HG03095 (cell line): ENCODE data around the gene DCANP1.

Experiments
- ATAC-seq: cut with Tn5 transposase; IDR thresholded peaks from one replicate; pipeline ENCODE4 v1.9.1; 2021; ENCODE audit warnings: moderate library complexity; ENCODE audit not compliant: unreplicated experiment

The DCANP1 gene

DNA sequence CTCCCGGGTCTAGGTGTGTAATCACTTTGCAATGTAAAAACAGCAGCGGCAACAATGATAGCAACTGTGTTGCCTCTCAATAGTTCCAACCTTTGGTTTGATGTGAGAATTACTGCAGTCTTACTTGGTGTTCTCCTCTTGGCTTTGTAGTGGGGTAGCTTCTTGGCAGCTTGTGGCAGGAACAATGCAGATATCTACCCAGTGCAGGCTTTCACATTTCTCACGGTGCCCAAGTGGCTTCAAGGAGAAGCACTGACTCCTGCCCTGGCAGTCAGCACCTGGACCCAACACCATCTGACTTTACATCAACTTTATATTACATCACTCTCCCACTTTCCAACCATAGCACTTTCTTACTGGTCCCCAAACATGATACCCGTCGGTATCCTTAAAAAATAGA, 33.4 kb upstream of the DCANP1 start:
- ATAC-seq: no peak

DNA sequence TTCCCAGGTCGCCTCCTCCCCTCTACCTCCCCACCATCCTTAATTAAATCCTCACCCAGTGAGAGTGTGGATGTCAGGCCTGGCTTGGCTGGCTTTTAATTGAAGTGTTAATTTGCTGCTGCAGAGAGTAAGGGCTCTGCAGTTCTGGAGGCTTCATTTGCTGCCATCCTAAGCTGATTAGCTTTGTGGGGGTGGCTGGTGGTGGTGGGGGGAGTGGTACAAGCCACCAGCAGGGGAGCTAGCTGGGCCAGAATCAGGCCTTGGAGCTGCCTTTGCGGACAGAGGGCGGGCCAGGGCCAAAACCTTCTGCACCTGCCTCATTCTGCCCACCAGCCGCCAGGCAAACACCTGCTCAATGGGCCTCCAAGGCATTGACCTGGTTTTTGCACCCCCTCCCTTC, 31.8 kb upstream of the DCANP1 start:
- no peak for ATAC-seq

DNA sequence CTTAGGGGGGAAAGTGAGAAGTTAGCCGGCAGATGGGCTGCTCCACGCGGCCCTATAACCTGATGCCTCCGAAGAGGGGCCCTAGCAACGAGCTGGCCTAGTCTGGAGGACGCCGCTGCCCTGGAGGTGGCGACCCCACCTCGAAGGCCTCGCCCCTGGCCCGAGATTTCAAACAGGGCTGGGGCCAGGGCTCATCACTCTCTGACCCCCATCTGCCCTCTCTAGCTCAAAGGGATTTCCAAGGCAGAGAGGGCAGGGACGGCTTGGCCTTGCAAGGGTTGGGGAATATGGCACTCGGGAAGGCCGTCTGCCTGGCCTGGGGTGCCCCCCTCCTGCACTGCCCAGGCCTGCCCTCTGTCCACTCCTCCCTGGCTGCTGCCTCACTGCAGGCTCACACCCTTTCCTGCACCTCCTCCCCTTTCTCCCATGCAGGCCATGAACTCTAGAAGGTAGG, 30.5 kb upstream of the DCANP1 start:
- ATAC-seq: no peak

DNA sequence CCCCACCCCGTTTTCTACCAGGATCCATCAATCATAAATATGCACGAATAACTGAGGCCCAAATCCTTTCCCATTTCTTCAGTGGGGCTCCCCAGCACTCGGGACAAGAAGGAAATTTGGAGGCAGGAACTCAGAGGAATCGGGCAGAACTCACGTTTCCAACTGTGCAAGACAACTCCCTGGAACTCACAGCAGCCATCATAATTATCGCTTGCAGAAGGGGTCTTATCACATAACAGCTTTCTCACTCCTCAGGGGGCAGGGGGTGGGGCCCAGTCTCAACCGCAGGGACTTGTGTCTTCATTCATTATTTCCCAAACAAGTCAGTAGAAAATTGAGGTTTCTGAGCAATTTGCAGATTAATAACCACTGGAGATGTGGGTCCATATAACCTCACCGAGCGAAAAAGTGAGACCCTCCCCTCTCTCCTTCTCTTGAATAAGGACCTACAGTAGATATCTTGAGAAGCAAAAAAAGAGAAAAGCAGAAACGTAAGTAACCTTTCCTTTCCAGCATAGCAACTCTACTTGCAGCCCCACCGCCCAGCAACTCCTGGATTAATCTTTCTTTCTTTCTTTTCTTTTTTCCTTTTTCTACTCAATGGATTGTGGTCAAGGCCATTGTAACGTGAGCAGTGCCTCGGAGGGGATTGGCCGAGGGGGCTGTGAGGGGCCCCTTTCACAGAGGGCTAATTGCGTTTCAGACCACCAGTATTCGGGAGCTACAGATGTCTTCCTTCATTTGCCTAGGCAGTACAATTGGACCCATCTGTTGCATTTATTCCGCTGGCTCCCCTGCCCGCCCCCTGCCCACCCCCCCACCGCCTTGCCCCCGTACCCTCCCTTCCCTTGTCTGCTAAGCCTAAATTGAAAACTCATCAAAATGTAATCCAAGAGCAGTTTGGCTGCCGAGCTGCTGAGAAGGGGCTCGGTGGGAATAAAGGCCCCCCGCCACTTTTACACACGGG, 29.8 kb upstream of the DCANP1 start:
- ATAC-seq: no peak

DNA sequence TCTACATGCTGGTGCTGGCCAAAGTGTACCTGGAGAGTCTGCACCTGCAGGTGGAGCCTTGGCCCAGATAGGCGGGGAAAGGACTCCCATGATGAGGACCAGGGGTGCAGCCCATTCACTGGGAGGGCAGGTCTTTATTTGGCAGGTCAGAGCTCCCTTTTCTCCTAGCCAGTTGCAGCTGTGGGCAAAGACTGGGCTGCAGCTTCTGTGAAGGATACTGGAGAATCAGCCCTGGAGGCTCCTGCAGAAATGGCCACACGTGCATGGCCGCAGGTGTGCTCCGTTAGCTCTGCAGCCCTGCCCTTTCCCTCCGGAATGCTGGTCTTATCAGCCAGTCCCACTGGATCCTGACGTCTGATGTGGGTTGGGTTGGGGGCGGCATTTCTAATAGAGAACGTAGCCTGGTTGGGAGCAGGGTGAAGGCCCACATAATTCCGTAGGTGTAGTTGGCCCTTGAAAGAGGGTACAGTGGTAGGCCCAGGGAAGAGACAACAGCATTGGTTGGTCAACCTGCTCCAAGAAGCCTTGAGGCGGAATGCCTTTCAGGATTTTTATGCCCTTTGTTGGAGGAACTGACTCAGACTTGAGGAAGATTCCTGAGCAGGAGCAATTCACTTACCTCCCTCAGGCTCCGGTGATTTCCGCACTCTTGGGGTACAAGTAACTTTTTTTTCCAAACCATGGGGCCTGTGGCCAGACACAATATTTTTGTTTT, 27.0 kb upstream of the DCANP1 start:
- no peak for ATAC-seq

DNA sequence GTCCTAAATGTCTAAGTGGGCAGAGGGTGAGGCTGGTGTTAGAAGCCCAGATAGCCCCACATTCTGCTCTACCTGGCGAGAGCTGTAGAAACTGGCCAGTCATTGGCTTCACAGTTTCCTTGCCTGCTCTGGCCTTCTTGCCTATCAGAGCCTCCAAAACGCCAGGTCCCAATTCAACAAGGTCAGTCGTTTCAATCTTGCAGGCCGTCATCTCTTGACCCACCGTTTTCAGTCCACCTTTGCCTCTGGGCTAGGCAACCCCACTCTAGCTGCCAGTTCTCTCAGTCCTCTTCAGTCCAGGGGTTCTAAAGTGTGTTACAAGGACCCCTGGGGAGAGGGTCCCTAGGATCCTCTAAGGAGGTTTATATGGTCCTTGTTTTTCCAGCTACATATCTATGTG, 25.0 kb upstream of the DCANP1 start:
- ATAC-seq: no peak

DNA sequence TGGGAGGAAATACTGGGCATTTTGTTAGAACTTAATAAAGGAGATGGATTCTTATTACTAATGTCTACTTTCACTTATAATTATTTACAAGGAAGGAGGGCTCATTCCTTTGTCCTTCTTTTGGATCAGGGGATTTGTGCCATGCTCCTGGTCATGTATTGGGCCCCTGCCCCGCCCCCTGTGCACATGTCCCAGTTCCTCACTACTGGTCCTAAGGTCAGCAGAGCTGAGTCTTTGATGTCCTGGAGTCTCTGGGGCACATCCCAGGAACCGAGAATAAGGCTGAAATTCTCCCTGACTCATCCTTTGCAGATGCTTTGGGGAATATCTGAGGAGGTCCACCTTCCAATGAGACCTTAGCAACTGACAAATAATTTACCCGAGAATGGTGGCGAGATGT, 24.6 kb upstream of the DCANP1 start:
- no peak for ATAC-seq

DNA sequence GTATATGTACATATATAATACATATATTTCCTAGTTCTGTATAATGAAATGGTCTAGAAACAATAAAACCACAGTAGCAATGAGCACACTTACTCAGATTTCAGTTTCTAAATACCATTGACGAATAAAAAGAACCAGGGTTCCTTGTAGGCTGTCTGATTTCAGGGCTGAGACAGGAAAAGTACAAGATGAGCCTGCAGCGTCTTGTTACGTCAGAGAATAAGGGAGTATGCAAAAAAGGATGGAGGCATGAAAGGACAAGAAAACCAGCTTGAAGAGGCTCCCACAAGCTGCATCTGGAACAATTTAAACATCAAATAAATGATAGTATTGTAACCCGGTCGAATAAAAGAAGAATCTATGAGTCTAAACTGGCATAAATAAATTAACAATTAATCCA, 22.8 kb upstream of the DCANP1 start:
- ATAC-seq: no peak

DNA sequence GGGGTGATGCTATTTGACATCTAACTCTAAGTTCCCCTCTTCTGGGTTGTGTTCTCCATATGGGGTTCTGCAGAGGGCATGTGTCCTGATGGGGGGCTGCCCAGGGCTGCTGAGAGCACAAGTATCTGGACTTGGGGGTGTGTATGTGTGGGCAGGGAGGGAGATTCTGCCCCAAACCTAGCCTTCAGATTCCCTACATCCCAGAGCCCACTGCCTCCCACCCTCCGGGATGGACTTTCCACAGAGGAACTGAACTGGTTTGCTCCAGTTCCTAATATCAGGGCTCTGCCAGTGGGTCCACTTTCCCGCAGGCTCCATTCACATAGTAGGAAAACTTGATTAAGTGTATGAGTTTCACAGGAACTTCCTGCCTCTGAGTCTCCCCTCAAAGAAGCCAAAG, 21.4 kb upstream of the DCANP1 start:
- no peak for ATAC-seq

DNA sequence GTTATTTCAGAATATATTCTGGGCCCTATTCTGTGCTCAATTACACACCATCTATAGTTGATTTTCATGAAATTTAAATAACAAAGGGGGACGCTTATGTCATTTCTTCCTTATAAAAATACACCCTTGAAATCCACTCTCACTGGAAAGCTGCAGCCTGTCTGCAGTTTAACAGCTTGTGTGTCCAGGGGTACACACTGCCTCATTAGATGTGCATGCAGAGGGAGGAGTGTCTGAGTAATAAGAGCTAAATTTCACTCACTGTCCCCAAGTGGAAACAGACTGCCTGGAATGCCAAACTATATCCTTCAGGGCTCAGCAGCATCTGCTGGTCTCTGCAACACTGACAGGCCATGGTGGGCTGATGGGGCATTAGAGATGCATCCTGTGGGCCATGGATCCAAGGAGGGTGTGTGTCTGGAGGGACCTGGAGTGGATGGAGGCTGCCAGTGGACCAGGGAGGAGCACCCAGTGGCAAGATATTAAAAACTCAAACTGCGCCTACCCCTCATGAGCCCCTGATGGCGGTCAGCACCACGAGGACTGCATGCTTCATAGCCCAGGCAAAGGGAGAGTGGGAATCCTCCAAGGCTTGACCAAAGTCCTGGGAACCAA, 20.8 kb upstream of the DCANP1 start:
- no peak for ATAC-seq

DNA sequence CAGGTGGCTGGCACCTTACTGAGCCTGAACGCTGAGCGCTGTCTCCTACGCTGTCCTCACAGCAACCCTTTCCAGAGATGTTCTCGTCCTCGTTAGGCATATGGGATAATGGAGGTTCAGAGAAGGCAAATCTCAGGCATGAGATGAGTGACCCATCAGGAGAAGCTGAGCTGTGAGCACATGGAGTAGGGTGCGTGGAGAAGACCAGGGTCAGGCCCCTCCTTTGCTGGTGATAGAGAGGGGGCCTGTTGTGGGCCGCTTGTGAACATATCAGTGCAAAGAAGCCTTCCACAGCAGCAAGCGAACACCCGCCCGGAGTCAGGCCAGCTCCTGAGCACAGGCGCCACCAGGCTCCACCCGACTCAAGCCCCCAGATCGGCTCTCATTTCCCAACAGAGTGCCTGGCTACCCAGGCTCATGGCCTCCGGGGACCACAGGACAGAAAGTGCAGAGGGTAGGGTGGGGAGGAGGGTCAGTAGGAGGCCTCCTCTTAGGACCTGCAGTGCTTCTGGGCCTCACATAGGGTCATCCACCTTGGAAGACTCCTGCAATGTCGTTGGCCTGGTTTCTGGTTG, 20.0 kb upstream of the DCANP1 start:
- no peak for ATAC-seq

DNA sequence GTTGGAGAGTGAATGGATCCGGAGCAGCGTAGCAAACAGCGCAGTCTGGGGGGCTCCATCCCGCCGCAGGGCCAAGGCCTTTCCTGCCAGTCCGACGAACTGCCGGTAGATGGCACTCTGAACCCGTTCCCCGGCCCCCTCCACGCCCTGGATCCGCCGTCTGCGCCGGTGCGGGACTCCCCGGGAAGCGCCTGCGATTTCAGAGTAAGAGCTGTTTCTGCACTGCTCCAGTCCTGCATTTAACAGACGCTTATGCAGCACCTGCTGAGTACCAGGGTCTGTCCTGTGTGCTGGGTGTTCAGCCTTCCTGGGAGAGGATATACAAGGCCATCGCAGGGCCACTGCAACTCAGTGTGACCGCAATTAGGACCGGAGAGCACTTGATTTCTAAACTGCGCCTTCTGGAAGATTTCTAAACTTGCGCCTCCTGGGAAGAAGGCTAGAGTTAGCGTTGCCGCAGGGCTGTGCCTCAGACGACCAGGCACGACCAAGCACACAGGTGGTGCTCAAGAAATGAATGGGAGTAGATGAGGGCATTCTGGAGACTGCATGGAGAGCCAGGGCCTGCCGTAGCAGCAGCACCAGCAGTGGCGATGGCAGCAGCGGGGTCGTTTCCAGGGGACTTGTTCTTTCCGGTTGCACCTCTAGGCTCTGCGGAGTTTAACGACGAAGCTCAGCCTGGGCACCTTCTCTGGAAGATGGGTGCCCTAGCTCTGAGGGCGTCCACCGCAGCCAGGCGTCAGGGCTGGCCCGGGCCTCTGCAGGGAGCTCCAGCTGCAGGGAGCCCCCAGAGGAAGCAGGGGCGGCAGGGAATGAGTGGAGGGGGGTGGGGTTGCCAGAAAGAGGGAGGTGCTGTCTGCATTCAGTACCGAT, 19.3 kb upstream of the DCANP1 start:
- peak; percentile 61 for ATAC-seq

DNA sequence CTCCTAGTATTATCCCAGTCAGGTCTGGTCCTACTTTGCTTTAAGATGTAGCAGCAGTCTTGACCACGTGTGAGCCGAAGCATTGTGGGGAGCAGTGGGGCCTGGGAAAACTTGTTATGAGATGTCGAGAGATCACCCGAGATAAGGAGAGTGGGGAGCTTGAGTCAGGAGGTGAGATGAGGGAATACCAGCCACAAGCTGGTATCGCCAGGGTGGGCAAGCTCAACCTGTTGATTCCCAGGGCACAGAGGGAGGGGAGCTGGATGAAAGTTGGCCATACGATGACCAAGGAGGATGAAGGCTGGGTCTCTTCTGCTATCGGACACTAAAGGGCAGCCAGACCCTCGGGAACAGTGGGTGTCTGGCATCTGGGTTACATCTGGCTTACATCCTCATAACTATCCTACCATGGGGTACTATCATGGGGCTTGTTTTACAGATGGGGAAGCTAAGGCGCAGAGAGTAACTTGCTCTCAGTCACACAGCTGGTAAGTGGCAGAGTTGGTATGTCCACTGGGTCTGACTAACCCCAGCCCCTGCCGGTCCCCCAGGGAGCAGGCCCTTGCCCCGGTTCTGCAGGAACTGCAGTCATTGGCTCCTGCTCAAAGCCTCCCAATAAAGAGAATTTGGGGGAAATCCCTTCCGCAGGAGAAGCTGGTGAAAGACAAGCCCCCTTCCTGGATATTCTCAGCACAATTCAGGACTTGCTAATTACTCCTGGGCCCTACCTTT, 18.4 kb upstream of the DCANP1 start:
- no peak for ATAC-seq

DNA sequence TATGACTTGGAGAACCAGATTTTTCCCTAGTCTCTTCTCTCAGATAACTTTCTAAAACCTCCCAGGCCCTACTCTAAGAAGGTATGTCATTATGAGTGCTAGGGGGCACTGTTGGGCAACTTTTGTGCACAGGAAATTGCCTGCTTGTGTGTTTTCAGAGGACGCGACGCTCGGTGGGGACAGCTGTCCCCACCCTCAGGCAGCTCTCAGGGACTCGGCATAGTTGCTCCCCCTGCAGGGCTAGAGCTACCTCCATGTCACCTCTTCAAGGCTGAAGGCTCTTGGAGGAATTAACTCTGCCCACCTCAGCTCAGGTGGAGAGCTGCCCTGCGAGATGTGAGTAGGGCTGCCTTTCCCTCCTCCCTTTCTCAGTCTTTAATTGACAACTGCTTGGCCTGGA, 15.2 kb upstream of the DCANP1 start:
- ATAC-seq: no peak

DNA sequence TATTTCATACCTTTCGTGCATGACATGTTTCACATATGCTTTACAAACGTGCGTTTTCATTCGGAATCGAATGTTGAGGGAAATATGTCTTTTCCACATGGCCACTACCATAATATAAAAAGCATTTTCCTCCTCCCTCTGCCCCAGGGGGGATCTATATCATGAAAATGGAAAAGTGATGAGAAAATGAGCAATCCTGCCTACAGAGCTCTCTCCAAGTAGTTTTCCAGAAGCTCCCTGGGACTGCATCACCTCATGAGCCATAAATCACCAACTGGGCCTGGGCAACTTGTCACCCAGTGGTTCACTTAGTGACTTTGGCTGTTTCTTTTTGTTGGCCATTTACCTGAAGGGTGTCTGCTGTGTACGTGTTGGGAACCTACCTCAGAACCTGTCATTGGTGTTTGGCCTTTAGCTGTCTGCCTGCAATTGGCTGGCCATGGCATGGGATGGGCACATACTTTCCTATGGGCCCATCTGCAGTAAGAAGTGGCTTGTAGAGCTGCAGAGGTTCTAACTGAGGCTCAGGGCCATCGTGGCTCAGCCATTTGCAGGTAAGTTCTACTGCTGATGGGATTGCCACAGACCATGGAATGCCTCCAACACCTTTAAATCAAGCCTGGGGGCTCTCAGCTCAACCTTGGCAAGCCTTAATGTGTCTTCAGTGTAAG, 14.5 kb upstream of the DCANP1 start:
- ATAC-seq: no peak

DNA sequence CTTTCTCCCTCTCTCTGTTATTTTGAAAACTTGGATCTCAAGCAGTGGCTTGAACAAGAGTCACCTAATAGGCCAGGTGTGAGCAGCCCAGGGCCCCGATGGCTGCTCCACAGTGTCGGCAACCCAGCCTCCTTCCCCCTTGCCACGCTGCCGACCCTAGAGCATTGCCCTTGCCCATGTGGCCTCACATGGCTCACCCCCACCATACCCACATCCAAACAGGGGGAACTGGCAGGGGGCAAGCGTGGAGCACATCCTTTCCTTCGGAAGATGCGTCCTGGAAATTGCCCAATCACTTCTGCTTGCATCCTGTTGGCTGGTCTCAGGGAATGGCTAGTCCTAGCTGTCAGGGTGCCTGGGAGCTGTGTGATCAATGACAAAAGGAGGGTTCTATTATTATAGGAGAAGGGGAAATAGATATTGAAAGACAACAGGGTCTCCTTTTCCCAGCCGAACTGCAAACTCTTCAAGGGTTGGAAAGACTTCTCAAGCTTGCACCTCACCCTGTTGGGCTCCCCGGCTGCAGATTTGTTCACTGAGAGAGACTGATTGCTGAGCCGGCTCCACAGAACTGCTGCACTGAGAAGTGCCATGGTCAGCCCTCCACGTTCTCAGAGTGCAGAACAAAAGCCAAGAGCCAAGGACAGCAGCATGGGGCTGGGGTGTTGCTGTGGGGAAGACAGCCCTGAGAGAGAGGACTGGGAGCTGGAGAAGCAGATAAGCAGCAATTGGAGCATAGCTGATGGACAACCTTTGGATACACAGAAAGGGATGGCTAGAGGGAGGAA, 13.3 kb upstream of the DCANP1 start:
- ATAC-seq: no peak

DNA sequence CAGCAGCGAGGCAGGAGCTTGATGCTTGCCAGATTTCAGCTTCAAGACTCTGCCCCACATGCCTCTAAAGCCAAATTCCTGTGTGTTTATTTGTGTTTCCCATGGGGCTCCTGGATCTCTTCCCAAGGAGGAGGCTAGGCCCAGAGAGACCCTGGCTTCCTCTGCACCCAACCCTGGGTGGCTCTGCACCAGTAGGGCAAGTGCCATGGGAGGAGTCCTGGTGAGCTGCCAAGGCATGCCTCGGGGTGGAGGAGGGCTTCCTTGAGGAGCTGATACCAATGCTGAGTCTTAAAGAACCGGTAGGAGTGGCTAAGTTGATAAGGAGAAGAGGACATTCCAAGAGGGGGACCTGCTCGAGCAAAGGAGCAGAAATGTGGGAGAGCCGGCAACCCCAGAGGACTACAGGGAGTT, 11.8 kb upstream of the DCANP1 start:
- no peak for ATAC-seq

DNA sequence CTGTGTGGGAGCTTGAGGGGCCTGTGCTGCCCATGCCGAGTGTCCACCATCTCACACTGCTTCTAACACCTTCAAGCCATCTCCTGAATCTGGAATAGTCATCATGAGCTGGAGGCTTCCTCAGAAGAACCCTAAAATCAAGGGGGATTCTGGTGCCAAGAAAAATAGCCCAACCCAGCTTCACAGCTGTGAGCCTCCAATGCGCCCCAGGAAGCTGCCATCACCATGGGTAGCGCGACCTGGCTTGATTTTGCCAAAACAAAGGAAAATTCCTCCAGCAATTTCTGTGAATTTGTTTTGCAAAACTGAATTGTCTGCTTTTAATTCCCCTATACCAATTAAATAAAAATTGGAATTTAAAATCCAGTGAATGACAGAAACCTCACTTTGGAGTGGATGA, 11.2 kb upstream of the DCANP1 start:
- ATAC-seq: no peak
